Retinal pigment epithelial cell (primary cell): Measurements from ENCODE around the gene ATF4.

Source experiments
- DNase-seq: peaks from one replicate; pipeline ENCODE4 v3.0.0-alpha.2; 2010; ENCODE audit warnings: low read depth
- H3K4me3 ChIP-seq: 2 replicates; pipeline ENCODE4 v1.5.1; 2011; ENCODE audit warnings: mild to moderate bottlenecking, low read length, control low read depth, moderate library complexity
- CTCF ChIP-seq: conservative IDR thresholded peaks from 2 replicates; pipeline ENCODE4 v1.5.1; 2011; ENCODE audit warnings: low read depth, low read length, control low read depth, inconsistent platforms

Gene ATF4

GRCh38 chr22:39568278-39568981, 48.1 kb downstream of the ATF4 start:
- H3K4me3 ChIP-seq, result no peak overlapping the region
- TF ChIP-seq CTCF, result no peak
- DNase-seq, result no peak

GRCh38 chr22:39569066-39569465, 48.7 kb downstream of the ATF4 start:
- H3K4me3 ChIP-seq, result no peak overlapping the region
- no peak for TF ChIP-seq CTCF
- DNase-seq, result no peak

- H3K4me3 ChIP-seq, result no peak overlapping the region
- no peak for DNase-seq
- TF ChIP-seq CTCF, result no peak
Observed at GRCh38 chr22:39570226-39570625, 49.9 kb downstream of the ATF4 start.

- no peak for DNase-seq
- no peak within 1 kb of the TSS for H3K4me3 ChIP-seq
- no peak for TF ChIP-seq CTCF
Observed at GRCh38 chr22:39570665-39571064, 50.3 kb downstream of the ATF4 start, which contains the start of gene CACNA1I. TSS of gene CACNA1I (plus strand) at chr22:39570753. CDS start at chr22:39570753, 0 bp downstream.

GRCh38 chr22:39571538-39571937, 51.2 kb downstream of the ATF4 start:
- no peak overlapping the region for H3K4me3 ChIP-seq
- TF ChIP-seq CTCF, result no peak
- DNase-seq, result no peak
